ENCODE data around the gene TMEM179B.

DNA sequence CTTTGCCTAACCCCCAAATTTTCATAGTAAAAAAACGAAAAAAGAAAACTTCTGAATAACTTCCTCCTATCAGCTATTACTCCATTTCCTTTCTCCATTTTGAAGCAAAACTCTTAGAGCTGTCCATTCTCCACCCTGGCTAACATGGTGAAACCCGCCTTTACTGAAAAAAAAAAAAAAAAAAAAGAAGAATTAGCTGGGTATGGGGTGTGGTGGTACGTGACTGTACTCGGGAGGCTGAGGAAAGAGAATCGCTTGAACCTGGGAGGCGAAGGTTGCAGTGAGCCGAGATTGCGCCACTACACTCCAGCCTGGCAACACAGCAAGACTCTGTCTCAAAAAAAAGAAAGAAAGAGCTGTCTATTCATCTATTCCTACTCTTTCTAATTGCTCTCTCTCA, 29.4 kb downstream of the TMEM179B start:
- TF ChIP-seq EP300 (IDR thresholded peaks at IDR 0.05) (no peak), POLR2AphosphoS5 (IDR thresholded peaks at IDR 0.05) (no peak)
- TF ChIP-seq, protein P1, sequence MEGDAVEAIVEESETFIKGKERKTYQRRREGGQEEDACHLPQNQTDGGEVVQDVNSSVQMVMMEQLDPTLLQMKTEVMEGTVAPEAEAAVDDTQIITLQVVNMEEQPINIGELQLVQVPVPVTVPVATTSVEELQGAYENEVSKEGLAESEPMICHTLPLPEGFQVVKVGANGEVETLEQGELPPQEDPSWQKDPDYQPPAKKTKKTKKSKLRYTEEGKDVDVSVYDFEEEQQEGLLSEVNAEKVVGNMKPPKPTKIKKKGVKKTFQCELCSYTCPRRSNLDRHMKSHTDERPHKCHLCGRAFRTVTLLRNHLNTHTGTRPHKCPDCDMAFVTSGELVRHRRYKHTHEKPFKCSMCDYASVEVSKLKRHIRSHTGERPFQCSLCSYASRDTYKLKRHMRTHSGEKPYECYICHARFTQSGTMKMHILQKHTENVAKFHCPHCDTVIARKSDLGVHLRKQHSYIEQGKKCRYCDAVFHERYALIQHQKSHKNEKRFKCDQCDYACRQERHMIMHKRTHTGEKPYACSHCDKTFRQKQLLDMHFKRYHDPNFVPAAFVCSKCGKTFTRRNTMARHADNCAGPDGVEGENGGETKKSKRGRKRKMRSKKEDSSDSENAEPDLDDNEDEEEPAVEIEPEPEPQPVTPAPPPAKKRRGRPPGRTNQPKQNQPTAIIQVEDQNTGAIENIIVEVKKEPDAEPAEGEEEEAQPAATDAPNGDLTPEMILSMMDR (IDR thresholded peaks at IDR 0.05): no peak

Measured in sigmoid colon (tissue), 4 donors.